DMS53 (cell line): Measurements from ENCODE around the gene TFR2.
"Not testable (repeated sequence)": the region's sequence is repeated elsewhere in the genome, so short reads cannot be mapped to it uniquely, and the experiment has no call there.

Source experiments
- DNase-seq: peaks from one replicate; lab custom pipeline; 2025; lab: John Stamatoyannopoulos, UW

TFR2 gene

GRCh38 chr7:100678291-100678984, 37.1 kb upstream of the TFR2 start:
- DNase-seq: no peak

GRCh38 chr7:100677308-100678267, 36.2 kb upstream of the TFR2 start:
- no peak for DNase-seq

- DNase-seq: no peak
Observed at GRCh38 chr7:100676501-100677306, 35.4 kb upstream of the TFR2 start.

- peak; percentile 83 for DNase-seq
Observed at GRCh38 chr7:100675581-100676350, 34.4 kb upstream of the TFR2 start.

- DNase-seq: peak; percentile 77
Observed at GRCh38 chr7:100675105-100675451, 33.7 kb upstream of the TFR2 start.

- peak; percentile 77 for DNase-seq
Observed at GRCh38 chr7:100674411-100675104, 33.2 kb upstream of the TFR2 start.

GRCh38 chr7:100673942-100674410, 32.6 kb upstream of the TFR2 start:
- peak; percentile 69 for DNase-seq

GRCh38 chr7:100673302-100673941, 32.1 kb upstream of the TFR2 start, which contains the start of gene GNB2:
TSS of gene GNB2 (plus strand) at chr7:100673740. CDS start at chr7:100676266, 2,526 bp downstream.
- peak; percentile 100 for DNase-seq

- no peak for DNase-seq
Observed at GRCh38 chr7:100671353-100672327, 30.3 kb upstream of the TFR2 start.

GRCh38 chr7:100670074-100670473, 28.7 kb upstream of the TFR2 start:
- no peak for DNase-seq

GRCh38 chr7:100669106-100669505, 27.8 kb upstream of the TFR2 start:
- DNase-seq: not testable (repeated sequence)

GRCh38 chr7:100668069-100668449, 26.7 kb upstream of the TFR2 start:
- no peak for DNase-seq

- DNase-seq: no peak
Observed at GRCh38 chr7:100667331-100668068, 26.1 kb upstream of the TFR2 start.

GRCh38 chr7:100665168-100665726, 23.9 kb upstream of the TFR2 start:
- no peak for DNase-seq

- DNase-seq: not testable (repeated sequence)
Observed at GRCh38 chr7:100662194-100662776, 20.9 kb upstream of the TFR2 start.

GRCh38 chr7:100655908-100656674, 14.7 kb upstream of the TFR2 start, which contains the start of gene ACTL6B:
TSS of gene ACTL6B (minus strand) at chr7:100656448. CDS start at chr7:100656354, 94 bp downstream.
- DNase-seq: peak; percentile 83
